Measurements from ENCODE around the gene MYO1C. TPM values are rescaled to one million over a fixed set of nuclear protein-coding genes. Genes with fewer than 3 reads are reported as not detected.

MYO1C gene
- total and polyA plus RNA-seq, 9 of the 15 experiments (the other 6 are each of a cell fraction or from before 2014, with no cell fraction given), result 0.46 to 32.5 (median 11.6) TPM

- TF ChIP-seq, protein P1, sequence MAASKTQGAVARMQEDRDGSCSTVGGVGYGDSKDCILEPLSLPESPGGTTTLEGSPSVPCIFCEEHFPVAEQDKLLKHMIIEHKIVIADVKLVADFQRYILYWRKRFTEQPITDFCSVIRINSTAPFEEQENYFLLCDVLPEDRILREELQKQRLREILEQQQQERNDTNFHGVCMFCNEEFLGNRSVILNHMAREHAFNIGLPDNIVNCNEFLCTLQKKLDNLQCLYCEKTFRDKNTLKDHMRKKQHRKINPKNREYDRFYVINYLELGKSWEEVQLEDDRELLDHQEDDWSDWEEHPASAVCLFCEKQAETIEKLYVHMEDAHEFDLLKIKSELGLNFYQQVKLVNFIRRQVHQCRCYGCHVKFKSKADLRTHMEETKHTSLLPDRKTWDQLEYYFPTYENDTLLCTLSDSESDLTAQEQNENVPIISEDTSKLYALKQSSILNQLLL (CRISPR knock-in tag; IDR thresholded peaks at IDR 0.05; ENCODE audit: borderline replicate concordance), result no peak
- TF ChIP-seq MLX (CRISPR knock-in tag; conservative IDR thresholded peaks at IDR 0.05) (no peak), SAFB (IDR thresholded peaks at IDR 0.05; ENCODE audit: borderline replicate concordance, low read depth, low read length) (0 out of 2 replicates have a peak, but pooled peaks have one; percentile 23), ZNF174 (CRISPR knock-in tag; IDR thresholded peaks at IDR 0.05) (no peak), POLR2B (IDR thresholded peaks at IDR 0.05; ENCODE audit: low read depth, partially characterized antibody) (peak; percentile 88), BRF1 (IDR thresholded peaks at IDR 0.05; ENCODE audit: borderline replicate concordance, extremely low read depth, insufficient read length) (no peak), ZNF316 (IDR thresholded peaks at IDR 0.05) (no peak), NFXL1 (CRISPR knock-in tag; IDR thresholded peaks at IDR 0.05) (no peak), HCFC1 (IDR thresholded peaks at IDR 0.05; ENCODE audit: low read depth, low read length) (peak; percentile 59), RBM34 (IDR thresholded peaks at IDR 0.05; ENCODE audit: borderline replicate concordance, insufficient read depth, low read length) (no peak), NFYB (IDR thresholded peaks at IDR 0.05; ENCODE audit: extremely low read depth, insufficient read length) (peak; percentile 41), KHSRP (IDR thresholded peaks at IDR 0.05) (no peak), L3MBTL2 (IDR thresholded peaks at IDR 0.05) (peak; percentile 59), DNMT1 (IDR thresholded peaks at IDR 0.05) (no peak), C11orf30 (IDR thresholded peaks at IDR 0.05; ENCODE audit: low read depth) (peak; percentile 79), RBM15 (IDR thresholded peaks at IDR 0.05; ENCODE audit: insufficient read depth, low read length) (no peak), ZKSCAN8 (CRISPR knock-in tag; IDR thresholded peaks at IDR 0.05) (no peak), ZNF217 (CRISPR knock-in tag; IDR thresholded peaks at IDR 0.05) (no peak), HNRNPUL1 (IDR thresholded peaks at IDR 0.05; ENCODE audit: low read length) (no peak), OTX1 (CRISPR knock-in tag; IDR thresholded peaks at IDR 0.05) (no peak), ZC3H11A (IDR thresholded peaks at IDR 0.05; ENCODE audit: low read depth, low read length) (no peak)
- TF ChIP-seq, protein P2, sequence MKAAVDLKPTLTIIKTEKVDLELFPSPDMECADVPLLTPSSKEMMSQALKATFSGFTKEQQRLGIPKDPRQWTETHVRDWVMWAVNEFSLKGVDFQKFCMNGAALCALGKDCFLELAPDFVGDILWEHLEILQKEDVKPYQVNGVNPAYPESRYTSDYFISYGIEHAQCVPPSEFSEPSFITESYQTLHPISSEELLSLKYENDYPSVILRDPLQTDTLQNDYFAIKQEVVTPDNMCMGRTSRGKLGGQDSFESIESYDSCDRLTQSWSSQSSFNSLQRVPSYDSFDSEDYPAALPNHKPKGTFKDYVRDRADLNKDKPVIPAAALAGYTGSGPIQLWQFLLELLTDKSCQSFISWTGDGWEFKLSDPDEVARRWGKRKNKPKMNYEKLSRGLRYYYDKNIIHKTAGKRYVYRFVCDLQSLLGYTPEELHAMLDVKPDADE (conservative IDR thresholded peaks at IDR 0.05; ENCODE audit: control insufficient read depth, low read depth, low read length), result no peak; the same call in 1 of the 2 replicates
- TF ChIP-seq, protein P3, sequence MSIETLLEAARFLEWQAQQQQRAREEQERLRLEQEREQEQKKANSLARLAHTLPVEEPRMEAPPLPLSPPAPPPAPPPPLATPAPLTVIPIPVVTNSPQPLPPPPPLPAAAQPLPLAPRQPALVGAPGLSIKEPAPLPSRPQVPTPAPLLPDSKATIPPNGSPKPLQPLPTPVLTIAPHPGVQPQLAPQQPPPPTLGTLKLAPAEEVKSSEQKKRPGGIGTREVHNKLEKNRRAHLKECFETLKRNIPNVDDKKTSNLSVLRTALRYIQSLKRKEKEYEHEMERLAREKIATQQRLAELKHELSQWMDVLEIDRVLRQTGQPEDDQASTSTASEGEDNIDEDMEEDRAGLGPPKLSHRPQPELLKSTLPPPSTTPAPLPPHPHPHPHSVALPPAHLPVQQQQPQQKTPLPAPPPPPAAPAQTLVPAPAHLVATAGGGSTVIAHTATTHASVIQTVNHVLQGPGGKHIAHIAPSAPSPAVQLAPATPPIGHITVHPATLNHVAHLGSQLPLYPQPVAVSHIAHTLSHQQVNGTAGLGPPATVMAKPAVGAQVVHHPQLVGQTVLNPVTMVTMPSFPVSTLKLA (conservative IDR thresholded peaks at IDR 0.05), result peak; percentile 95 to 98
- TF ChIP-seq, protein P4, sequence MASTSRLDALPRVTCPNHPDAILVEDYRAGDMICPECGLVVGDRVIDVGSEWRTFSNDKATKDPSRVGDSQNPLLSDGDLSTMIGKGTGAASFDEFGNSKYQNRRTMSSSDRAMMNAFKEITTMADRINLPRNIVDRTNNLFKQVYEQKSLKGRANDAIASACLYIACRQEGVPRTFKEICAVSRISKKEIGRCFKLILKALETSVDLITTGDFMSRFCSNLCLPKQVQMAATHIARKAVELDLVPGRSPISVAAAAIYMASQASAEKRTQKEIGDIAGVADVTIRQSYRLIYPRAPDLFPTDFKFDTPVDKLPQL (IDR thresholded peaks at IDR 0.05; ENCODE audit: extremely low read depth, insufficient read length), result no peak
Observed at GRCh38 chr17:1516388-1517161, 24.1 kb upstream of the MYO1C start, which contains the start of gene INPP5K (continued).
